ENCODE data around the gene SECISBP2. TPM values are rescaled to one million over a fixed set of nuclear protein-coding genes. Genes with fewer than 3 reads are reported as not detected.
A peak's percentile ranks its signal among the peaks of the same experiment; 100 is the strongest.

Gene SECISBP2
- total RNA-seq, 2 donors from 2014 or later, result 54.7 to 65.6 TPM

DNA sequence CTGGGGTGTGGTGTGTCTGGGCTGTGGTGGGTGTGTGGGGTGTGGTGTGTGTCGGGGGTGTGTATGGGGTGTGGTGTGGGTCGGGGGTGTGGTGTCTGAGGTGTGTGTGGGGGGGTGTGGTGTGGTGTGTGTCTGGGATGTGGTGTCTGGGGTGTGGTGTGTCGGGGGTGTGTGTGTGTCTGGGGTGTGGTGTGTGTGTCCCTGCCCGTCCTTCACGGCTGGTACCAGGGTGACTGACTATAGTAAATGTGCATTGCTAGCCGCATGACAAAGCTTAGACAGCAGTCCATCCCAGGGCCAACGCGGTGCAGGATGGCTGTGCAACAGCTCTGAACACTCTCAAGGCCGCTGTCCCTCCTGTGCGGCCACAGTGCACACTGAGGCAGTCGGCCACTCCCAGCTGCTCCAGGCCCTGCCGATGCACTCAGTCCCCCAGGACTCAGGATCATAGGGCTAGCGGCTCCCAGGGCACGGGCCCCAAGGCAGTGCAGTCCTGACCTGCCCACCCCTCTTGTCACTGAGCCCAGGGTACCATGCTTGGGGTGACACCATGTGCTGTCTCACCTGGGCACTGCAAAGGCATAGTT, 54.0 kb downstream of the SECISBP2 start:
- Histone ChIP-seq H3K9me3 (no peaks in the 10 kb centered on the region), H3K27me3 (no peaks in the 10 kb centered on the region), H3K4me3 (no peak overlapping the region), H3K36me3 (replicated peaks in 1 of 2; ENCODE audit: insufficient read depth in 1 of 2, low read depth in 2 of 2) (no peaks in the 10 kb centered on the region), H3K4me1 (no peaks in the 10 kb centered on the region), H3K27ac (no peak overlapping the region)
- DNase-seq (no peak), ATAC-seq (no peak)
- intact Hi-C loops (cut with DNase I), result no loop called here
- no peak for TF ChIP-seq POLR2A (IDR thresholded peaks at IDR 0.05)
- TF ChIP-seq, protein P1, sequence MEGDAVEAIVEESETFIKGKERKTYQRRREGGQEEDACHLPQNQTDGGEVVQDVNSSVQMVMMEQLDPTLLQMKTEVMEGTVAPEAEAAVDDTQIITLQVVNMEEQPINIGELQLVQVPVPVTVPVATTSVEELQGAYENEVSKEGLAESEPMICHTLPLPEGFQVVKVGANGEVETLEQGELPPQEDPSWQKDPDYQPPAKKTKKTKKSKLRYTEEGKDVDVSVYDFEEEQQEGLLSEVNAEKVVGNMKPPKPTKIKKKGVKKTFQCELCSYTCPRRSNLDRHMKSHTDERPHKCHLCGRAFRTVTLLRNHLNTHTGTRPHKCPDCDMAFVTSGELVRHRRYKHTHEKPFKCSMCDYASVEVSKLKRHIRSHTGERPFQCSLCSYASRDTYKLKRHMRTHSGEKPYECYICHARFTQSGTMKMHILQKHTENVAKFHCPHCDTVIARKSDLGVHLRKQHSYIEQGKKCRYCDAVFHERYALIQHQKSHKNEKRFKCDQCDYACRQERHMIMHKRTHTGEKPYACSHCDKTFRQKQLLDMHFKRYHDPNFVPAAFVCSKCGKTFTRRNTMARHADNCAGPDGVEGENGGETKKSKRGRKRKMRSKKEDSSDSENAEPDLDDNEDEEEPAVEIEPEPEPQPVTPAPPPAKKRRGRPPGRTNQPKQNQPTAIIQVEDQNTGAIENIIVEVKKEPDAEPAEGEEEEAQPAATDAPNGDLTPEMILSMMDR (IDR thresholded peaks at IDR 0.05), result no peak
- 68 to 77% methylated on average over 10 of the region's 14 CpGs for WGBS, 2 donors

DNA sequence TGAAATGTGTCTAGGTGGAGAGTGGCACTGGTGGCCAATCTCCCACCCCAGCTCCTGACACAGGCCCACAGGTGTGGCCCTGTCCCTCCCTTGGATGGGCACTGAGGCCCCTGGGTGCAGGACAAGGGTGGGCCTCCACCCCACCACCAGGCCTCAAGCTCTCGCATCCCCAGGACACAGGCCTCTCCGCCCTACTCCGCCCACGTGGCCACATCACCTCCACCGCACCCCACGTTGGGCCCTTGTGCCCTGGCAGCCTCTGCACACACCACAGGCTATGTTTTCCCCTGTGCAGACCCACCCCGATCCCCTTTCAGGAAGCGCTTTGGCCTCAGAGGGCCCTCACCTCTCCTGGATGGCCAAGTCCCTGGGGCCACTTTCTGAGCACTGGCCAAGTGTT, 54.7 kb downstream of the SECISBP2 start:
- Histone ChIP-seq H3K4me3 (no peak overlapping the region), H3K27ac (no peak overlapping the region), H3K27me3 (no peaks in the 10 kb centered on the region), H3K4me1 (no peaks in the 10 kb centered on the region), H3K9me3 (no peaks in the 10 kb centered on the region), H3K36me3 (replicated peaks in 1 of 2; ENCODE audit: insufficient read depth in 1 of 2, low read depth in 2 of 2) (no peaks in the 10 kb centered on the region)
- DNase-seq (no peak), ATAC-seq (no peak)
- 92 to 93% methylated on average over 7 to 8 of the region's 8 CpGs for WGBS, 2 donors
- intact Hi-C loops (cut with DNase I), result no loop called here
- TF ChIP-seq, protein P1 (IDR thresholded peaks at IDR 0.05), result no peak
- TF ChIP-seq POLR2A (IDR thresholded peaks at IDR 0.05), result no peak

DNA sequence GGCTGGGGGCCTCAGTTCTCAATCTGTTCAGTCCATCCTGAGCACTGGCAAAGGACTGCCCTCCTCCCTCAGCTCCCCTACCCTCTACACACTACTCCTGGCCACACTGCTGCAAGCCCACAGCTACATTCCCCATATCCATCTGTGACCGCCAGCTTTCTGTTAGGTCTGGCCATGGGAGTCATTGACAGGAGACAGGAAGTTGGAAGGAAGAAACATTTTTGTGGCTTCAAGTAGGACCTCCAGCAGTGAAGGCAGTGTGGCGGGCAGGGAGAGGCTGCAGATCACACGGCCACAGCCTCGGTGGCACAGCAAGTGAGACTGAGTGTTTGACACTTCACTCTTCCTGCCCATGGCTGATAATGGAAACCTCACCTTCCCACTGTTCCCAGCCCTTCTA, 55.9 kb downstream of the SECISBP2 start:
- no peak overlapping the region for H3K27ac ChIP-seq
- no peak overlapping the region for H3K4me3 ChIP-seq
- no peaks in the 10 kb centered on the region for H3K36me3 ChIP-seq (replicated peaks in 1 of 2; ENCODE audit: insufficient read depth in 1 of 2, low read depth in 2 of 2)
- no peaks in the 10 kb centered on the region for H3K9me3 ChIP-seq
- TF ChIP-seq, protein P1 (IDR thresholded peaks at IDR 0.05), result no peak
- no peak for TF ChIP-seq POLR2A (IDR thresholded peaks at IDR 0.05)
- 83 to 84% methylated on average over 3 to 4 of the region's 4 CpGs for WGBS, 2 donors
- H3K4me1 ChIP-seq, result no peaks in the 10 kb centered on the region
- no peaks in the 10 kb centered on the region for H3K27me3 ChIP-seq
- no peak for DNase-seq
- ATAC-seq, result no peak
- intact Hi-C loops (cut with DNase I), result no loop called here

DNA sequence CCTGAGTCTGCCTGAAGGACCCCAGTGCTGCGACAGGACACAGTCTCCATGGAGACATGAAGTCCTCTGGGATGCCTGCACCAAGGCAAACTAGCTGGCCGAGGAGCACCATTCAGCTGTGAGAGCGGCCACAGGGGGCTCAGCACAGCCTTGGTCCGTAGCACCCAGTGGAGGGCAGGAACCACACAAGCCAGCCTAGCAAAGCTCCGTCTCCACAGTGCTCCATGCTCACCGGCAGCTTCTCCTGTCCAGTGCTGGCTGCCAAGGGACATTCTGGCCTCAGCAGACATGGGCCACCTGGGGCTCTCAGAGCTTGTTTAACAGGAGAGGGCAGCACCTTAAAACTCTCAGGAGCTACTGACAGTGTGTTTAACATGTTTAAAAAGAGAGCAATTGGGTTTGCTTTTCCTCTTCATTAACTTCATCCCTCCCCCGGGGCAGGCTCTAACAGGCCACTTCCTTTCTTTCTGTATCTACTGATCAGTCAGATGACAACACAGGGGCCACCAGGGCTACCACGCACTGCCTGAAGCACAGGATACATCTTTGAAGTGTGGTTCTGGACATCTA, 57.0 kb downstream of the SECISBP2 start:
- TF ChIP-seq POLR2A (IDR thresholded peaks at IDR 0.05), result no peak
- TF ChIP-seq, protein P1 (IDR thresholded peaks at IDR 0.05), result no peak
- no peak overlapping the region for H3K27ac ChIP-seq
- H3K36me3 ChIP-seq (replicated peaks in 1 of 2; ENCODE audit: insufficient read depth in 1 of 2, low read depth in 2 of 2), result no peaks in the 10 kb centered on the region
- H3K9me3 ChIP-seq, result no peaks in the 10 kb centered on the region
- no peaks in the 10 kb centered on the region for H3K27me3 ChIP-seq
- intact Hi-C loops (cut with DNase I), result no loop called here
- H3K4me3 ChIP-seq, result no peak overlapping the region
- 70 to 83% methylated on average over 3 to 8 of the region's 8 CpGs for WGBS, 2 donors
- ATAC-seq (no peak), DNase-seq (peak in 2 of 4 donors; percentile 36 to 41)
- no peaks in the 10 kb centered on the region for H3K4me1 ChIP-seq

DNA sequence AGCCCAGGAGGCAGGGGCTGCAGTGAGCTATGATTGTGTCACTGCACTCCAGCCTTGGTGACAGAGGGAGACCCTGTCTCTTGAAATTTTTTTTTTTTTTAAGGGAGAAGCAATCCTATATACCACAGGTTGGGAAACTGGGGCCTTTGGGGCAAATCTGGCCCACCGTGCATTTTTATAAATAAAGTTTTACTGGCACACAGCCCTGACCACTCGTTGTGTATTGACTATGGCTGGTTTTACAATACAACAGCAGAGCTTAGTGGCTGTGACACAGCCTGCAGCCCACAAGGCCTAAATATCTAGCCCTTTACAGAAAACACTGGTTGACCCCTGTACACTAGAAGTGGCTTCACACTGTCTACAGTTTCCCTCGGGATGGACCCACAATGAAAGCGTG, 58.0 kb downstream of the SECISBP2 start:
- Histone ChIP-seq H3K27ac (no peak overlapping the region), H3K9me3 (no peaks in the 10 kb centered on the region), H3K36me3 (replicated peaks in 1 of 2; ENCODE audit: insufficient read depth in 1 of 2, low read depth in 2 of 2) (no peaks in the 10 kb centered on the region), H3K27me3 (no peaks in the 10 kb centered on the region), H3K4me3 (no peak overlapping the region), H3K4me1 (no peaks in the 10 kb centered on the region)
- WGBS, 2 donors, result 94% methylated on average over 4 of the region's 4 CpGs
- DNase-seq (no peak), ATAC-seq (no peak)
- TF ChIP-seq, protein P1 (IDR thresholded peaks at IDR 0.05), result no peak
- TF ChIP-seq POLR2A (IDR thresholded peaks at IDR 0.05), result no peak
- intact Hi-C loops (cut with DNase I), result no loop called here

Data from body of pancreas (tissue), 4 donors.